Erythroblast (primary cell): ENCODE measurements around the gene MXD4.

ENCODE experiments used
- GATA1 ChIP-seq: IDR thresholded peaks from 2 replicates; pipeline ENCODE4 v1.6.1; 2011; ENCODE audit warnings: low read depth, mild to moderate bottlenecking, control low read depth, low read length, moderate library complexity
- POLR2A ChIP-seq: IDR thresholded peaks from 2 replicates; pipeline ENCODE4 v1.6.1; 2011; ENCODE audit warnings: mild to moderate bottlenecking, low read length

GRCh38 chr4:2269618-2270163 is 7.8 kb upstream of the MXD4 start:
- TF ChIP-seq GATA1 (no peak), POLR2A (no peak)
